ENCODE measurements around the gene PLXNA4.

DNA sequence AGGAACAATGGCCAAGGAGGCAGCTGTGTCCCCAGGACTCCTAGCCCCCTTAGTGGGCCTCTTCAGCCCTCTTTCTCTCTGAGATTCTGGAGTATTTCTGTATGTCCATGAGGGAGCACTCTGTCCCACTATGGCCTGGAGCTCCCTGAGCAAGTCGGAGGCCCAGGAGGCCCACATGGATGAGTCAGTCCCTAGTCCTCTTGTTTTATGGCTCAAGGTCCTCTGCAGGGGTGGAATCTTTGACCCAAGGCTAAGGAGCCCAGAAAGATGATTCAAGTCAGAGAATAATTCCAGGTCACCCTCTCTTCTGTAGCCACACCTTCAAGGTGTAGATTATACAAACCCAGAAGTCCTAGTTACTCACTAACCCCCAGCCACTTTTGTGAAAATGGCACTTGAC is 125.6 kb downstream of the PLXNA4 start:
- TF ChIP-seq POLR2AphosphoS5 (IDR thresholded peaks at IDR 0.05; ENCODE audit: low read depth, low read length) = no peak
- TF ChIP-seq, protein P1, sequence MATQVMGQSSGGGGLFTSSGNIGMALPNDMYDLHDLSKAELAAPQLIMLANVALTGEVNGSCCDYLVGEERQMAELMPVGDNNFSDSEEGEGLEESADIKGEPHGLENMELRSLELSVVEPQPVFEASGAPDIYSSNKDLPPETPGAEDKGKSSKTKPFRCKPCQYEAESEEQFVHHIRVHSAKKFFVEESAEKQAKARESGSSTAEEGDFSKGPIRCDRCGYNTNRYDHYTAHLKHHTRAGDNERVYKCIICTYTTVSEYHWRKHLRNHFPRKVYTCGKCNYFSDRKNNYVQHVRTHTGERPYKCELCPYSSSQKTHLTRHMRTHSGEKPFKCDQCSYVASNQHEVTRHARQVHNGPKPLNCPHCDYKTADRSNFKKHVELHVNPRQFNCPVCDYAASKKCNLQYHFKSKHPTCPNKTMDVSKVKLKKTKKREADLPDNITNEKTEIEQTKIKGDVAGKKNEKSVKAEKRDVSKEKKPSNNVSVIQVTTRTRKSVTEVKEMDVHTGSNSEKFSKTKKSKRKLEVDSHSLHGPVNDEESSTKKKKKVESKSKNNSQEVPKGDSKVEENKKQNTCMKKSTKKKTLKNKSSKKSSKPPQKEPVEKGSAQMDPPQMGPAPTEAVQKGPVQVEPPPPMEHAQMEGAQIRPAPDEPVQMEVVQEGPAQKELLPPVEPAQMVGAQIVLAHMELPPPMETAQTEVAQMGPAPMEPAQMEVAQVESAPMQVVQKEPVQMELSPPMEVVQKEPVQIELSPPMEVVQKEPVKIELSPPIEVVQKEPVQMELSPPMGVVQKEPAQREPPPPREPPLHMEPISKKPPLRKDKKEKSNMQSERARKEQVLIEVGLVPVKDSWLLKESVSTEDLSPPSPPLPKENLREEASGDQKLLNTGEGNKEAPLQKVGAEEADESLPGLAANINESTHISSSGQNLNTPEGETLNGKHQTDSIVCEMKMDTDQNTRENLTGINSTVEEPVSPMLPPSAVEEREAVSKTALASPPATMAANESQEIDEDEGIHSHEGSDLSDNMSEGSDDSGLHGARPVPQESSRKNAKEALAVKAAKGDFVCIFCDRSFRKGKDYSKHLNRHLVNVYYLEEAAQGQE (IDR thresholded peaks at IDR 0.05; ENCODE audit: low read depth) = no peak
- no peak for TF ChIP-seq POLR2A (IDR thresholded peaks at IDR 0.05; ENCODE audit: borderline replicate concordance, extremely low read depth, insufficient read depth, insufficient read length)
- no peak for TF ChIP-seq ELF1 (IDR thresholded peaks at IDR 0.05; ENCODE audit: borderline replicate concordance, low read depth)
- TF ChIP-seq, protein P2, sequence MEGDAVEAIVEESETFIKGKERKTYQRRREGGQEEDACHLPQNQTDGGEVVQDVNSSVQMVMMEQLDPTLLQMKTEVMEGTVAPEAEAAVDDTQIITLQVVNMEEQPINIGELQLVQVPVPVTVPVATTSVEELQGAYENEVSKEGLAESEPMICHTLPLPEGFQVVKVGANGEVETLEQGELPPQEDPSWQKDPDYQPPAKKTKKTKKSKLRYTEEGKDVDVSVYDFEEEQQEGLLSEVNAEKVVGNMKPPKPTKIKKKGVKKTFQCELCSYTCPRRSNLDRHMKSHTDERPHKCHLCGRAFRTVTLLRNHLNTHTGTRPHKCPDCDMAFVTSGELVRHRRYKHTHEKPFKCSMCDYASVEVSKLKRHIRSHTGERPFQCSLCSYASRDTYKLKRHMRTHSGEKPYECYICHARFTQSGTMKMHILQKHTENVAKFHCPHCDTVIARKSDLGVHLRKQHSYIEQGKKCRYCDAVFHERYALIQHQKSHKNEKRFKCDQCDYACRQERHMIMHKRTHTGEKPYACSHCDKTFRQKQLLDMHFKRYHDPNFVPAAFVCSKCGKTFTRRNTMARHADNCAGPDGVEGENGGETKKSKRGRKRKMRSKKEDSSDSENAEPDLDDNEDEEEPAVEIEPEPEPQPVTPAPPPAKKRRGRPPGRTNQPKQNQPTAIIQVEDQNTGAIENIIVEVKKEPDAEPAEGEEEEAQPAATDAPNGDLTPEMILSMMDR (IDR thresholded peaks at IDR 0.05 in 2 of 3, conservative IDR thresholded peaks at IDR 0.05 in 1 of 3; ENCODE audit: borderline replicate concordance in 1 of 3, insufficient read depth in 1 of 3, low read depth in 2 of 3, low read length in 2 of 3) = no peak
- TF ChIP-seq, protein P3, sequence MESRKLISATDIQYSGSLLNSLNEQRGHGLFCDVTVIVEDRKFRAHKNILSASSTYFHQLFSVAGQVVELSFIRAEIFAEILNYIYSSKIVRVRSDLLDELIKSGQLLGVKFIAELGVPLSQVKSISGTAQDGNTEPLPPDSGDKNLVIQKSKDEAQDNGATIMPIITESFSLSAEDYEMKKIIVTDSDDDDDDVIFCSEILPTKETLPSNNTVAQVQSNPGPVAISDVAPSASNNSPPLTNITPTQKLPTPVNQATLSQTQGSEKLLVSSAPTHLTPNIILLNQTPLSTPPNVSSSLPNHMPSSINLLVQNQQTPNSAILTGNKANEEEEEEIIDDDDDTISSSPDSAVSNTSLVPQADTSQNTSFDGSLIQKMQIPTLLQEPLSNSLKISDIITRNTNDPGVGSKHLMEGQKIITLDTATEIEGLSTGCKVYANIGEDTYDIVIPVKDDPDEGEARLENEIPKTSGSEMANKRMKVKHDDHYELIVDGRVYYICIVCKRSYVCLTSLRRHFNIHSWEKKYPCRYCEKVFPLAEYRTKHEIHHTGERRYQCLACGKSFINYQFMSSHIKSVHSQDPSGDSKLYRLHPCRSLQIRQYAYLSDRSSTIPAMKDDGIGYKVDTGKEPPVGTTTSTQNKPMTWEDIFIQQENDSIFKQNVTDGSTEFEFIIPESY (IDR thresholded peaks at IDR 0.05; ENCODE audit: extremely low read depth, insufficient replicate concordance, low read length) = no peak
- TF ChIP-seq SIN3A (IDR thresholded peaks at IDR 0.05; ENCODE audit: low read depth) = no peak
- TF ChIP-seq SP1 (IDR thresholded peaks at IDR 0.05; ENCODE audit: low read depth) = no peak
- no peak for TF ChIP-seq EZH2phosphoT487 (IDR thresholded peaks at IDR 0.05; ENCODE audit: borderline replicate concordance)
- no peak for TF ChIP-seq EZH2 (IDR thresholded peaks at IDR 0.05)
- no peak for TF ChIP-seq RAD21 (IDR thresholded peaks at IDR 0.05; ENCODE audit: low read depth)
- TF ChIP-seq ZNF274 (IDR thresholded peaks at IDR 0.05; ENCODE audit: low read depth, low read length) = no peak
